ENCODE measurements around the gene CMIP.
"Not testable (repeated sequence)": the region's sequence is repeated elsewhere in the genome, so short reads cannot be mapped to it uniquely, and the experiment has no call there.

CMIP gene

GRCh38 chr16:81421536-81421935 is 23.1 kb upstream of the CMIP start:
- DNase-seq: no peak

GRCh38 chr16:81422153-81422552 is 22.5 kb upstream of the CMIP start:
- DNase-seq: not testable (repeated sequence)

- peak; percentile 68 for DNase-seq
Measured at GRCh38 chr16:81424771-81425170, 19.8 kb upstream of the CMIP start.

- no peak for DNase-seq
Measured at GRCh38 chr16:81427219-81427618, 17.4 kb upstream of the CMIP start.

- DNase-seq: peak; percentile 7
Measured at GRCh38 chr16:81429045-81429521, 15.5 kb upstream of the CMIP start.

GRCh38 chr16:81431554-81432353 is 12.9 kb upstream of the CMIP start:
- no peak for DNase-seq

GRCh38 chr16:81432937-81433557 is 11.6 kb upstream of the CMIP start:
- DNase-seq: no peak

GRCh38 chr16:81435103-81435502 is 9.5 kb upstream of the CMIP start:
- no peak for DNase-seq

GRCh38 chr16:81435567-81435966 is 9.0 kb upstream of the CMIP start:
- DNase-seq: no peak

GRCh38 chr16:81436386-81436785 is 8.2 kb upstream of the CMIP start:
- no peak for DNase-seq

- no peak for DNase-seq
Measured at GRCh38 chr16:81437865-81438264, 6.7 kb upstream of the CMIP start.

- no peak for DNase-seq
Measured at GRCh38 chr16:81440888-81441761, 3.5 kb upstream of the CMIP start.

- DNase-seq: no peak
Measured at GRCh38 chr16:81442220-81442915, 2.2 kb upstream of the CMIP start.

GRCh38 chr16:81442916-81443687 is 1.5 kb upstream of the CMIP start:
- peak; percentile 8 for DNase-seq

GRCh38 chr16:81443688-81444447 is 740 bp upstream of the CMIP start:
- no peak for DNase-seq

GRCh38 chr16:81445143-81445961 is 744 bp downstream of the CMIP start:
- DNase-seq: peak; percentile 39

GRCh38 chr16:81445966-81446906 is 1.6 kb downstream of the CMIP start:
- DNase-seq: no peak

- no peak for DNase-seq
Measured at GRCh38 chr16:81446907-81447268, 2.3 kb downstream of the CMIP start.

Data from activated CD4-positive, alpha-beta T cell treated with anti-CD3 and anti-CD28 coated beads, Interleukin-2, amount 50 U/mL, for 16 hours (primary cell).